ENCODE data around the gene CENPP. TPM values are rescaled to one million over a fixed set of nuclear protein-coding genes. Genes with fewer than 3 reads are reported as not detected.
"Not testable (repeated sequence)": the region's sequence is repeated elsewhere in the genome, so short reads cannot be mapped to it uniquely, and the experiment has no call there.

CENPP gene
- total RNA-seq, 5 donors from 2014 or later (not counting 1 experiment from before 2014, with no cell fraction given), result 1.9 to 5.0 (median 4.3) TPM

GRCh38 chr9:92571871-92572270, 246.1 kb downstream of the CENPP start:
- H3K27me3 Mint-ChIP-seq; H3K27ac ChIP-seq (ENCODE audit: low read length); H3K27me3 ChIP-seq (replicated peaks in 1 of 2; ENCODE audit: control insufficient read depth in 2 of 2, extremely low read depth in 1 of 2, insufficient read depth in 2 of 2, low read length in 1 of 2); H3K36me3 Mint-ChIP-seq; H3K4me1 ChIP-seq (ENCODE audit: control insufficient read depth in 1 of 2, extremely low read depth in 1 of 2, insufficient read depth in 2 of 2, low read length in 2 of 2); ATAC-seq (replicated peaks in 1 of 4); H3K9me3 ChIP-seq; H3K36me3 ChIP-seq (ENCODE audit: control insufficient read depth in 2 of 2, extremely low read depth in 1 of 2, insufficient read depth in 1 of 2, low read length in 1 of 2); CTCF ChIA-PET; H3K4me1 Mint-ChIP-seq; H3K4me3 Mint-ChIP-seq; DNase-seq; H3K27ac Mint-ChIP-seq; POLR2A ChIA-PET; H3K4me3 ChIP-seq (ENCODE audit: control insufficient read depth in 1 of 2, extremely low read depth in 1 of 2, low read length in 1 of 2): not testable (repeated sequence)
- peaks cover 0 to 15% (median 6%) of the 10 kb centered on the region in 3 donors for H3K9me3 Mint-ChIP-seq
- WGBS (ENCODE audit: insufficient coverage), result no CpG with 5 or more reads among the region's 2 CpGs

DNA sequence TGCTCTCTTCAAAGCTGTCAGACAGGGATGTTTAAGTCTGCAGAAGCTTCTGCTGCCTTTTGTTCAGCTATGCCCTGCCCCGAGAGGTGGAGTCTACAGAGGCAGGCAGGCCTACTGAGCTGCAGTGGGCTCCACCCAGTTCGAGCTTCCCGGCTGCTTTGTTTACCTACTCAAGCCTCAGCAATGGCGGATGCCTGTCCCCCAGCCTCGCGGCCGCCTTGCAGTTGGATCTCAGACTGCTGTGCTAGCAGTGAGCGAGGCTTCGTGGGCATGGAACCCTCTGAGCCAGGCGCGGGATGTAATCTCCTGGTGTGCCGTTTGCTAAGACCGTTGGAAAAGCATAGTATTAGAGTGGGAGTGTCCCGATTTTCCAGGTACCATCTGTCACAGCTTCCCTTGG, 247.9 kb downstream of the CENPP start:
- CTCF ChIA-PET, H3K4me1 Mint-ChIP-seq: not testable (repeated sequence)
- 98% methylated on average over 7 of the region's 14 CpGs for WGBS (ENCODE audit: insufficient coverage)

GRCh38 chr9:92576175-92576574, 250.4 kb downstream of the CENPP start:
- POLR2A ChIA-PET, result no interaction called here
- no CpG with 5 or more reads among the region's 1 CpG for WGBS (ENCODE audit: insufficient coverage)

More for the DNA sequence above, 247.9 kb downstream of the CENPP start:
- H3K27ac ChIP-seq (ENCODE audit: low read length); H3K4me3 ChIP-seq (ENCODE audit: control insufficient read depth in 1 of 2, extremely low read depth in 1 of 2, low read length in 1 of 2); H3K36me3 ChIP-seq (ENCODE audit: control insufficient read depth in 2 of 2, extremely low read depth in 1 of 2, insufficient read depth in 1 of 2, low read length in 1 of 2); H3K27me3 Mint-ChIP-seq; ATAC-seq (replicated peaks in 1 of 4); H3K36me3 Mint-ChIP-seq; H3K9me3 ChIP-seq; H3K4me3 Mint-ChIP-seq; H3K27me3 ChIP-seq (replicated peaks in 1 of 2; ENCODE audit: control insufficient read depth in 2 of 2, extremely low read depth in 1 of 2, insufficient read depth in 2 of 2, low read length in 1 of 2); H3K27ac Mint-ChIP-seq; DNase-seq; H3K4me1 ChIP-seq (ENCODE audit: control insufficient read depth in 1 of 2, extremely low read depth in 1 of 2, insufficient read depth in 2 of 2, low read length in 2 of 2); POLR2A ChIA-PET: not testable (repeated sequence)
- H3K9me3 Mint-ChIP-seq, result peaks cover 0 to 15% (median 5%) of the 10 kb centered on the region in 3 donors

DNA sequence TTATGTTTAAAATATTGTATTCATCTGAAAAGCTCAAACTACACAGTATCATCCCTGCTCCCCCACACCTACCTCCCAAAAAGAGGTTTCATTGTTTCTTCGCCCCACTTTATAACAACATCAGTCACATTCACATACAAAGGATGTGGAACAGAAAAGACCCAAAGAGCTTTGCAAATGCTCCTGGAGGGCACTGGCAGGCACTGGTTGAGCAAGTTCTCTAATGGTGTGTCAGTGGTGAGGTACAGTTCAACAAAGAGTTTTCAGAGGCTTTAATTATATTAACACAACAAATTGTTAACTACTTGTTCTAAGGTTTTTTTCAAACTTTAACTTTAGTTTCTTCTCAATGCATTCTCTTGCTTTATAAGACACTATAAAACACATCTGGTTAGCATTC, 264.2 kb downstream of the CENPP start:
- Mint-ChIP-seq H3K4me1 (no peaks in the 10 kb centered on the region), H3K36me3 (no peaks in the 10 kb centered on the region), H3K27ac (no peak overlapping the region), H3K4me3 (no peak overlapping the region), H3K27me3 (no peaks in the 10 kb centered on the region), H3K9me3 (peaks cover 0 to 4% (median 0%) of the 10 kb centered on the region in 3 donors)
- no CpG with 5 or more reads among the region's 1 CpG for WGBS (ENCODE audit: insufficient coverage)
- Histone ChIP-seq H3K4me1 (ENCODE audit: control insufficient read depth in 1 of 2, extremely low read depth in 1 of 2, insufficient read depth in 2 of 2, low read length in 2 of 2) (no peaks in the 10 kb centered on the region), H3K36me3 (ENCODE audit: control insufficient read depth in 2 of 2, extremely low read depth in 1 of 2, insufficient read depth in 1 of 2, low read length in 1 of 2) (no peaks in the 10 kb centered on the region), H3K27me3 (replicated peaks in 1 of 2; ENCODE audit: control insufficient read depth in 2 of 2, extremely low read depth in 1 of 2, insufficient read depth in 2 of 2, low read length in 1 of 2) (no peaks in the 10 kb centered on the region), H3K27ac (ENCODE audit: low read length) (no peak overlapping the region), H3K9me3 (no peaks in the 10 kb centered on the region), H3K4me3 (ENCODE audit: control insufficient read depth in 1 of 2, extremely low read depth in 1 of 2, low read length in 1 of 2) (no peak overlapping the region)
- DNase-seq (no peak), ATAC-seq (replicated peaks in 1 of 4) (no peak)
- CTCF ChIA-PET, result no interaction called here
- POLR2A ChIA-PET, result interaction anchor here in 1 of 2 donors (0.5 kb wide), 1 partner anchor 66 kb away, joined by 4 read pairs; no protein-coding TSS in a partner anchor

More at GRCh38 chr9:92576175-92576574, 250.4 kb downstream of the CENPP start:
- Histone ChIP-seq H3K27ac (ENCODE audit: low read length) (no peak overlapping the region), H3K27me3 (replicated peaks in 1 of 2; ENCODE audit: control insufficient read depth in 2 of 2, extremely low read depth in 1 of 2, insufficient read depth in 2 of 2, low read length in 1 of 2) (no peaks in the 10 kb centered on the region), H3K4me3 (ENCODE audit: control insufficient read depth in 1 of 2, extremely low read depth in 1 of 2, low read length in 1 of 2) (no peak overlapping the region), H3K9me3 (no peaks in the 10 kb centered on the region), H3K4me1 (ENCODE audit: control insufficient read depth in 1 of 2, extremely low read depth in 1 of 2, insufficient read depth in 2 of 2, low read length in 2 of 2) (no peaks in the 10 kb centered on the region), H3K36me3 (ENCODE audit: control insufficient read depth in 2 of 2, extremely low read depth in 1 of 2, insufficient read depth in 1 of 2, low read length in 1 of 2) (no peaks in the 10 kb centered on the region)
- ATAC-seq (replicated peaks in 1 of 4), result no peak
- CTCF ChIA-PET, result no interaction called here
- no peaks in the 10 kb centered on the region for H3K4me1 Mint-ChIP-seq
- no peak overlapping the region for H3K27ac Mint-ChIP-seq
- H3K9me3 Mint-ChIP-seq, result peaks cover 0 to 15% (median 5%) of the 10 kb centered on the region in 3 donors
- no peaks in the 10 kb centered on the region for H3K36me3 Mint-ChIP-seq
- DNase-seq, result no peak
- no peaks in the 10 kb centered on the region for H3K27me3 Mint-ChIP-seq
- H3K4me3 Mint-ChIP-seq, result no peak overlapping the region

GRCh38 chr9:92590377-92590776, 264.6 kb downstream of the CENPP start:
- no peak overlapping the region for H3K4me3 Mint-ChIP-seq
- Histone ChIP-seq H3K4me1 (ENCODE audit: control insufficient read depth in 1 of 2, extremely low read depth in 1 of 2, insufficient read depth in 2 of 2, low read length in 2 of 2) (no peaks in the 10 kb centered on the region), H3K9me3 (no peaks in the 10 kb centered on the region), H3K27ac (ENCODE audit: low read length) (no peak overlapping the region), H3K36me3 (ENCODE audit: control insufficient read depth in 2 of 2, extremely low read depth in 1 of 2, insufficient read depth in 1 of 2, low read length in 1 of 2) (no peaks in the 10 kb centered on the region), H3K4me3 (ENCODE audit: control insufficient read depth in 1 of 2, extremely low read depth in 1 of 2, low read length in 1 of 2) (no peak overlapping the region), H3K27me3 (replicated peaks in 1 of 2; ENCODE audit: control insufficient read depth in 2 of 2, extremely low read depth in 1 of 2, insufficient read depth in 2 of 2, low read length in 1 of 2) (no peaks in the 10 kb centered on the region)
- no peaks in the 10 kb centered on the region for H3K27me3 Mint-ChIP-seq
- no peaks in the 10 kb centered on the region for H3K4me1 Mint-ChIP-seq
- DNase-seq (no peak), ATAC-seq (replicated peaks in 1 of 4) (no peak)
- CTCF ChIA-PET, result interaction anchor here in 1 of 2 donors (0.7 kb wide), 1 partner anchor 10 kb away, joined by 3 read pairs; no protein-coding TSS in a partner anchor
- POLR2A ChIA-PET, result no interaction called here
- 75% methylated on average over 2 of the region's 3 CpGs for WGBS (ENCODE audit: insufficient coverage)
- no peaks in the 10 kb centered on the region for H3K36me3 Mint-ChIP-seq
- H3K27ac Mint-ChIP-seq, result no peak overlapping the region
- peaks cover 0 to 4% (median 0%) of the 10 kb centered on the region in 3 donors for H3K9me3 Mint-ChIP-seq

- H3K9me3 ChIP-seq, result no peaks in the 10 kb centered on the region
- no peak overlapping the region for H3K4me3 Mint-ChIP-seq
- no peak overlapping the region for H3K27ac ChIP-seq (ENCODE audit: low read length)
- no peaks in the 10 kb centered on the region for H3K4me1 Mint-ChIP-seq
- no peaks in the 10 kb centered on the region for H3K36me3 ChIP-seq (ENCODE audit: control insufficient read depth in 2 of 2, extremely low read depth in 1 of 2, insufficient read depth in 1 of 2, low read length in 1 of 2)
- POLR2A ChIA-PET, result no interaction called here
- CTCF ChIA-PET, result no interaction called here
- WGBS (ENCODE audit: insufficient coverage), result no CpG with 5 or more reads among the region's 1 CpG
- no peaks in the 10 kb centered on the region for H3K27me3 ChIP-seq (replicated peaks in 1 of 2; ENCODE audit: control insufficient read depth in 2 of 2, extremely low read depth in 1 of 2, insufficient read depth in 2 of 2, low read length in 1 of 2)
- DNase-seq, result no peak
- no peaks in the 10 kb centered on the region for H3K9me3 Mint-ChIP-seq
- H3K27ac Mint-ChIP-seq, result no peak overlapping the region
- no peaks in the 10 kb centered on the region for H3K4me1 ChIP-seq (ENCODE audit: control insufficient read depth in 1 of 2, extremely low read depth in 1 of 2, insufficient read depth in 2 of 2, low read length in 2 of 2)
- no peaks in the 10 kb centered on the region for H3K27me3 Mint-ChIP-seq
- no peaks in the 10 kb centered on the region for H3K36me3 Mint-ChIP-seq
- no peak for ATAC-seq (replicated peaks in 1 of 4)
- no peak overlapping the region for H3K4me3 ChIP-seq (ENCODE audit: control insufficient read depth in 1 of 2, extremely low read depth in 1 of 2, low read length in 1 of 2)
Observed at GRCh38 chr9:92592537-92592936, 266.8 kb downstream of the CENPP start.
